GM19395 (cell line): Measurements from ENCODE around the gene DLG2.

Experiments
- ATAC-seq: cut with Tn5 transposase; IDR thresholded peaks from one replicate; pipeline ENCODE4 v1.9.1; 2021; ENCODE audit warnings: mild to moderate bottlenecking, moderate library complexity; ENCODE audit not compliant: unreplicated experiment

DLG2 gene

GRCh38 chr11:84719935-84720577, 907.1 kb downstream of the DLG2 start:
- ATAC-seq = no peak

- ATAC-seq = peak; percentile 97
Measured at GRCh38 chr11:84714316-84714780, 912.8 kb downstream of the DLG2 start.

- no peak for ATAC-seq
Measured at GRCh38 chr11:84691830-84692229, 935.3 kb downstream of the DLG2 start.

GRCh38 chr11:84687433-84687832, 939.7 kb downstream of the DLG2 start:
- no peak for ATAC-seq

- no peak for ATAC-seq
Measured at GRCh38 chr11:84686716-84687115, 940.4 kb downstream of the DLG2 start.

- ATAC-seq = no peak
Measured at GRCh38 chr11:84685976-84686375, 941.2 kb downstream of the DLG2 start.

- ATAC-seq = no peak
Measured at GRCh38 chr11:84685149-84685548, 942.0 kb downstream of the DLG2 start.

GRCh38 chr11:84681456-84681855, 945.7 kb downstream of the DLG2 start:
- ATAC-seq = no peak

- no peak for ATAC-seq
Measured at GRCh38 chr11:84675396-84676025, 951.6 kb downstream of the DLG2 start.

GRCh38 chr11:84673753-84674152, 953.4 kb downstream of the DLG2 start:
- no peak for ATAC-seq

GRCh38 chr11:84671325-84671999, 955.7 kb downstream of the DLG2 start:
- ATAC-seq = no peak

- ATAC-seq = no peak
Measured at GRCh38 chr11:84663731-84664130, 963.4 kb downstream of the DLG2 start.

- ATAC-seq = no peak
Measured at GRCh38 chr11:84660257-84660977, 966.7 kb downstream of the DLG2 start.

GRCh38 chr11:84655712-84656111, 971.4 kb downstream of the DLG2 start:
- no peak for ATAC-seq

GRCh38 chr11:84648471-84648870, 978.7 kb downstream of the DLG2 start:
- ATAC-seq = no peak

- ATAC-seq = no peak
Measured at GRCh38 chr11:84645988-84646694, 981.0 kb downstream of the DLG2 start.

- ATAC-seq = no peak
Measured at GRCh38 chr11:84642500-84642899, 984.6 kb downstream of the DLG2 start.

GRCh38 chr11:84634309-84634708, 992.8 kb downstream of the DLG2 start:
- no peak for ATAC-seq

GRCh38 chr11:84628871-84629620, 998.1 kb downstream of the DLG2 start:
- ATAC-seq = no peak

GRCh38 chr11:84626256-84626655, 1000.9 kb downstream of the DLG2 start:
- no peak for ATAC-seq
